Bronchial epithelial cell (primary cell): ENCODE measurements around the gene PYDC1. TPM values are rescaled to one million over a fixed set of nuclear protein-coding genes. Genes with fewer than 3 reads are reported as not detected.

Experiments
- DNase-seq: peaks from one replicate; pipeline ENCODE4 v3.0.0-alpha.2; 2010; ENCODE audit warnings: low read depth
- FAIRE-seq: peaks from 2 replicates; lab custom pipeline; 2011; peaks lifted over from hg19 to GRCh38; lab: Jason Lieb, UNC
- H3K27me3 ChIP-seq: 2 replicates; pipeline ENCODE4 v1.5.1; 2011; ENCODE audit warnings: low read length; ENCODE audit not compliant: control insufficient read depth, insufficient read depth
- H3K36me3 ChIP-seq: 2 replicates; pipeline ENCODE4 v1.5.1; 2011; ENCODE audit warnings: low read length; ENCODE audit not compliant: control insufficient read depth, insufficient read depth
- H3K4me3 ChIP-seq: 2 replicates; pipeline ENCODE4 v1.5.1; 2011; ENCODE audit warnings: mild to moderate bottlenecking, low read depth, low read length, control low read depth
- total RNA-seq: library from RNA; depleted of rRNA; stranded (reverse); fragments of >200 nt; gene quantifications from 2 replicates; pipeline ENCODE4 v1.2.1, GENCODE V29; 2014
- TF ChIP-seq, protein P1 (sequence below): IDR thresholded peaks from 2 replicates; pipeline ENCODE4 v1.5.1; 2011; ENCODE audit warnings: mild to moderate bottlenecking, moderate library complexity, low read length, control low read depth, inconsistent platforms; ENCODE audit not compliant: insufficient read depth, severe bottlenecking

The PYDC1 gene
- total RNA-seq, 1 donor from 2014 or later: not detected

GRCh38 chr16:31206776-31207175, 10.2 kb downstream of the PYDC1 start:
- FAIRE-seq (no peak), DNase-seq (no peak)
- TF ChIP-seq, protein P1, sequence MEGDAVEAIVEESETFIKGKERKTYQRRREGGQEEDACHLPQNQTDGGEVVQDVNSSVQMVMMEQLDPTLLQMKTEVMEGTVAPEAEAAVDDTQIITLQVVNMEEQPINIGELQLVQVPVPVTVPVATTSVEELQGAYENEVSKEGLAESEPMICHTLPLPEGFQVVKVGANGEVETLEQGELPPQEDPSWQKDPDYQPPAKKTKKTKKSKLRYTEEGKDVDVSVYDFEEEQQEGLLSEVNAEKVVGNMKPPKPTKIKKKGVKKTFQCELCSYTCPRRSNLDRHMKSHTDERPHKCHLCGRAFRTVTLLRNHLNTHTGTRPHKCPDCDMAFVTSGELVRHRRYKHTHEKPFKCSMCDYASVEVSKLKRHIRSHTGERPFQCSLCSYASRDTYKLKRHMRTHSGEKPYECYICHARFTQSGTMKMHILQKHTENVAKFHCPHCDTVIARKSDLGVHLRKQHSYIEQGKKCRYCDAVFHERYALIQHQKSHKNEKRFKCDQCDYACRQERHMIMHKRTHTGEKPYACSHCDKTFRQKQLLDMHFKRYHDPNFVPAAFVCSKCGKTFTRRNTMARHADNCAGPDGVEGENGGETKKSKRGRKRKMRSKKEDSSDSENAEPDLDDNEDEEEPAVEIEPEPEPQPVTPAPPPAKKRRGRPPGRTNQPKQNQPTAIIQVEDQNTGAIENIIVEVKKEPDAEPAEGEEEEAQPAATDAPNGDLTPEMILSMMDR: no peak
- no peaks in the 10 kb centered on the region for H3K36me3 ChIP-seq
- H3K4me3 ChIP-seq: no peak overlapping the region
- peaks cover 2% of the 10 kb centered on the region for H3K27me3 ChIP-seq

- Histone ChIP-seq H3K36me3 (no peaks in the 10 kb centered on the region), H3K4me3 (no peak overlapping the region), H3K27me3 (peaks cover 2% of the 10 kb centered on the region)
- TF ChIP-seq, protein P1: no peak
- no peak for DNase-seq
- no peak for FAIRE-seq
Measured at GRCh38 chr16:31204871-31205666, 11.9 kb downstream of the PYDC1 start.

DNA sequence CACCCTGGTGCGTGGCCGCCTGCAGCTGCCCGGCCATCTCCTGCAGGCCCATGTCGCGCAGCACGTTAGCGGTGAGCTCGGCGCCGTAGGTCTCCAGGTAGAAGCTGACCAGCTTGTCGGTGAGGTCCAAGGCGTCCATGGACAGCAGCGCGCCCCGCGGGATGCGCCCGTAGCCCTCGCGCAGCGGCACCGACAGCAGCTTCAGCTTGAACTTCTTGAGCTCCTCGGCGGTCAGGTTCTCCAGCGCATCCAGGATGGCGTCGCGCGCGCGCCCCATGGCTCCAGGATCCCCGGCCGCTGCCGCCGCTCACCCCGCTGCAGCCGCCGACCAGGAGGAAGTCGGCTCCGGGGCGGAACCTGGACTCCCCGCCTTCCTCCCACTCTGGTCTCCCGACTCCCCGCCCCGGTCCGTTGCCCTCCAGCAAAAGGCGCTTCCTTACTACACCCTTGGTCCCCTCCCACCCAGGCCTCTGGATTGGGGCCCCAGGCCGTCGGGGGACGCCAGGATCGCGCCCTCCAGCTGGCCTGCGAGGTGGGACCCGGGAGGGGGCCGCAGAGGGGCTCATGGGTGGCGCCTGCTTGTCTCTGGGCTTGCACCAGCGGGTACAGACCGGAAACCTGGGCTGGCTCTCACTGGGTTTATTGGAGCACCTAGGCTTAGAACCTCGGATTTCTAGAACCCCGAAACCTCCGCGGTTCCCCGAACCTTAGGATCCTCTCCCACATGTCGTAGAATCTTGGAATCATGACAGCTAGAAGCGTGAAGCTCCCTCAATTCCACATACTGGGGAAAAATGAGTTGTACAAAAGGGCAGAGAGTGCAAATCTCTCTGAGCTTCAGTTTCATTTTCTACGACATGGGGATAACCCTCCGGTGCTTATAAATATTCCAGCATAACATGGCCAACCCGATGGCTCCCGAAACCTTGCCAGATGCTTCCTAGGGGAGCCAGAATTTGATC, 14.2 kb downstream of the PYDC1 start, which contains the start of gene PYCARD:
Gene PYCARD, minus strand, starts transcription at position 347 of the 962 bp plus-strand sequence. Its CDS starts 70 bp downstream, at position 277.
- FAIRE-seq: no peak
- DNase-seq: peak; percentile 33

GRCh38 chr16:31201582-31202413, 15.1 kb downstream of the PYDC1 start:
- Histone ChIP-seq H3K4me3 (peak overlapping the region; percentile 75), H3K36me3 (no peaks in the 10 kb centered on the region), H3K27me3 (no peaks in the 10 kb centered on the region)
- no peak for FAIRE-seq
- peak; percentile 50 for DNase-seq
- TF ChIP-seq, protein P1: no peak

More for the DNA sequence above, 14.2 kb downstream of the PYDC1 start, which contains the start of gene PYCARD:
- peak within 1 kb of the TSS; percentile 75 for H3K4me3 ChIP-seq
- TF ChIP-seq, protein P1: no peak
- H3K36me3 ChIP-seq: no peaks in the 10 kb centered on the region
- no peaks in the 10 kb centered on the region for H3K27me3 ChIP-seq
